Stimulated activated CD4-positive, alpha-beta T cell treated with anti-CD3 and anti-CD28 coated beads, TNF-alpha, amount 100 ng/mL, for 1 hour (primary cell): ENCODE data around the gene KCNE4.

Experiments
- DNase-seq, 3 donors: peaks; one replicate each; pipeline ENCODE4 v3.0.0-alpha.2; 2020; ENCODE audit warnings: low read depth in 3 of 3, low spot score in 1 of 3

KCNE4 gene

GRCh38 chr2:223051693-223052289 is at the start of gene KCNE4:
Gene KCNE4 (plus strand): TSS chr2:223052190. CDS start chr2:223052831, 641 bp downstream.
- DNase-seq: no peak

GRCh38 chr2:223003191-223003590 is 48.8 kb upstream of the KCNE4 start:
- DNase-seq: no peak

- DNase-seq: no peak
These were observed 46.5 kb upstream of the KCNE4 start for GRCh38 chr2:223005496-223005895.

- DNase-seq: no peak
These were observed 44.5 kb upstream of the KCNE4 start for GRCh38 chr2:223007531-223007930.

GRCh38 chr2:223008162-223008561 is 43.8 kb upstream of the KCNE4 start:
- no peak for DNase-seq

- DNase-seq: no peak
These were observed 43.0 kb upstream of the KCNE4 start for GRCh38 chr2:223008956-223009355.

GRCh38 chr2:223010641-223011040 is 41.3 kb upstream of the KCNE4 start:
- no peak for DNase-seq

- no peak for DNase-seq
These were observed 39.7 kb upstream of the KCNE4 start for GRCh38 chr2:223012291-223012690.

GRCh38 chr2:223019390-223019930 is 32.5 kb upstream of the KCNE4 start:
- DNase-seq: no peak

GRCh38 chr2:223019987-223020717 is 31.8 kb upstream of the KCNE4 start:
- no peak for DNase-seq

GRCh38 chr2:223020971-223021675 is 30.9 kb upstream of the KCNE4 start:
- DNase-seq: no peak

- no peak for DNase-seq
These were observed 25.5 kb upstream of the KCNE4 start for GRCh38 chr2:223026357-223027110.

- no peak for DNase-seq
These were observed 24.5 kb upstream of the KCNE4 start for GRCh38 chr2:223027442-223027841.

- no peak for DNase-seq
These were observed 22.7 kb upstream of the KCNE4 start for GRCh38 chr2:223029287-223029686.

GRCh38 chr2:223032187-223033142 is 19.5 kb upstream of the KCNE4 start:
- DNase-seq: no peak

- DNase-seq: no peak
These were observed 17.6 kb upstream of the KCNE4 start for GRCh38 chr2:223034221-223034975.

GRCh38 chr2:223036790-223037444 is 15.1 kb upstream of the KCNE4 start:
- no peak for DNase-seq

GRCh38 chr2:223037445-223037800 is 14.6 kb upstream of the KCNE4 start:
- DNase-seq: no peak

GRCh38 chr2:223039618-223040017 is 12.4 kb upstream of the KCNE4 start:
- DNase-seq: no peak
